ENCODE data around the gene KANSL2.
A peak's percentile ranks its signal among the peaks of the same experiment; 100 is the strongest.
"Not testable (repeated sequence)": the region's sequence is repeated elsewhere in the genome, so short reads cannot be mapped to it uniquely, and the experiment has no call there.

Gene KANSL2

GRCh38 chr12:48681710-48682532 lies at the start of gene KANSL2:
Gene KANSL2 (minus strand): TSS chr12:48682238. CDS start chr12:48681632, 606 bp downstream.
- DNase-seq = peak; percentile 99

GRCh38 chr12:48728807-48729206 lies 46.8 kb upstream of the KANSL2 start:
- DNase-seq = no peak

- not testable (repeated sequence) for DNase-seq
Observed at GRCh38 chr12:48720737-48721136, 38.7 kb upstream of the KANSL2 start.

- not testable (repeated sequence) for DNase-seq
Observed at GRCh38 chr12:48720171-48720570, 38.1 kb upstream of the KANSL2 start.

- not testable (repeated sequence) for DNase-seq
Observed at GRCh38 chr12:48719002-48719401, 37.0 kb upstream of the KANSL2 start.

GRCh38 chr12:48717252-48717695 lies 35.2 kb upstream of the KANSL2 start:
- DNase-seq = peak; percentile 27

- DNase-seq = peak; percentile 100
Observed at GRCh38 chr12:48716493-48717251, 34.6 kb upstream of the KANSL2 start, which contains the start of gene CCNT1. Gene CCNT1 (minus strand): TSS chr12:48716707. CDS start chr12:48716675, 32 bp downstream.

GRCh38 chr12:48716168-48716492 lies 34.1 kb upstream of the KANSL2 start:
- DNase-seq = no peak

- no peak for DNase-seq
Observed at GRCh38 chr12:48712209-48712608, 30.2 kb upstream of the KANSL2 start.

- DNase-seq = not testable (repeated sequence)
Observed at GRCh38 chr12:48698822-48699221, 16.8 kb upstream of the KANSL2 start.

GRCh38 chr12:48696626-48697025 lies 14.6 kb upstream of the KANSL2 start:
- DNase-seq = no peak

DNA sequence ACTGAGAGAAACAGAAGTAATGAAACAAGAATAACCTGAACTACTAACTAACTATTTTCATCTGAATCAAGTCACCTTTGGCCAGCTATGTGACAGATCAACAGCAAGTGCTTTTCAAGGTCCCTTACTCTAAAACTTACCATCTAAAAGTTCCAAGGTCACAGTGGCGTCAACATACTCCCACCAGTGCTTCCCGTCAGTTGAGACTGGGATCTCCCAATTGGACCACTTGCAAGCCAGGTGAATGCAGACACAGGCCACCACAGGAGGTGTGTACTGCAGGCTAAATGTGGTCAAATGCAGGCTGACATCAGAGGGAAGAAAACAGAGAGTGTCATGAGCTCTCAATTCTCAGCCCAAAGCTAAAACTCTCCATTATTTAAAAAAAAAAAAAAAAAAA lies 13.8 kb upstream of the KANSL2 start:
- no peak for DNase-seq

DNA sequence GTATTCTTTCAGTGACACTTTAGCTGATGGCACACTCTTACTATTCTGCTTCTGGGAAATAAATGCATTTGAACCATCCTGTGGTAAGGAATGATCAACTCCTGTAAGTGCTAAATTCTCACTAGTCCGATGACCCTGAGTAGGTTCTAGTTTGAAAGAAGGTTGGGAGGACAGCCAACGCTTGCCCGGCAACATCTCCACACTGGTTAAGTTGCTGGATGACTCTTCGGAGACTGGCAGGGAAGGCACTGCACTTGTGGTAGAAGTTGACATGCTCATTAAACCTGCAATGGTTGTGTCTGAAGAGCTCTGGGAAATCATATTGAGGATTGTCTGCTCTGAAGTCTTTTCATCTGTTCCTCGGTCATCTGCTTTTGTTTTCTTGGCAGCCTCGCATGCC lies 12.0 kb upstream of the KANSL2 start:
- DNase-seq = no peak

DNA sequence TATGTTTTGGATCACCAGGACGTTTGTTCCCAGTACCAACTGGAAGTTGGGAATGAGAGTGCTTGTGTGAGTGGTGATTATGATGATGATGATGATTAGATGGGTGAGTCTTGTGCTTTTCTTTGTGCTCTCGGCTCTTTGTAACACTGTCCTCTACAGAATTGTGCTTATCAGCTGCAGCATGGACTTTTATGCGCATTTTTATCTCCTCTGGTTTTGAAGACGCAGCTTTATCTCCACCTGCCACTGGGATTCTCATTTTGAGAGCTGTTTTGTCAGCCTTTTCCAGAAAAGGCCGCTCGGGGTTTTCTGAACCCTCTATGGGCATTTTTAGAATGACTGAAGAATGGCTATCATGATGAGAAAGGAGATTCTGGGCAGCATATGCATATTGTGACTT lies 11.5 kb upstream of the KANSL2 start:
- DNase-seq = no peak

- no peak for DNase-seq
Observed at GRCh38 chr12:48691826-48692487, 9.9 kb upstream of the KANSL2 start.

DNA sequence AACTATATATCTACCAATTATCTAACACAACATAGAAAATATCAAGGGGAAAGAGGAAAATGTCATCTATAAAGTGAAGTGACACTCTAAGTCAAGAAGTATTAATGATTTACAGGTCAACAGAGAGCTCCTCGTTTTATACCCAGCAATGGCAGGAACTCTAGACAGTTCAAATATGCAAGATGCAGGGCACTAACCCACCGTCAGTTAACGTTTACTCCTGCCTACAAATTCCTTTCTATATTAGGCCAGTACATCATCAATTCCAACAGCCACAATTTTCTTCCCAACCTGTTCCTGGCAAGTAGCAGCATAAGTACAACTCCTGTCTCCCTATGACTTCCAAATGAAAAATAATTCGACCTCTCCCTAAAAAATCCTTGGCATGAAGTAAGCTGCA lies 9.0 kb upstream of the KANSL2 start:
- no peak for DNase-seq

- DNase-seq = no peak
Observed at GRCh38 chr12:48690436-48690835, 8.4 kb upstream of the KANSL2 start.

DNA sequence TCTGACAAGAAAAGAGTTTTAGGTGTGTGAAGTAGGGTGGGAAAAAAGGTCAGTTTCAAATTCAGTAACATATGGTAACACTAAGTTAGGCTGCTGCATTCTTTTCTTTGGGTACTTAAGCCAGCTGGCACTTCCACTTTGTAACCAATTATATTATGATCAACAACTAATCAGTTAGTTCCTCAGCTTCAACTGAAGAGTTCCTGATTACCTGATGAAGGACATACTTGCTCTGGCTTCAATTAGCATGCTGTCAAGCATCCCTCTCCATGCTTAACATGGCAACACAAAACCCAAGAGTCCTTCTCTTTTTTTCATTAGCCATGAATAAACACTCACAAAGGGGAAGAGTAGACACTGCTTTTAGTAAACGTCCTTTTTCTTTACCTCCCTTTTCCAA lies 6.8 kb upstream of the KANSL2 start:
- no peak for DNase-seq

DNA sequence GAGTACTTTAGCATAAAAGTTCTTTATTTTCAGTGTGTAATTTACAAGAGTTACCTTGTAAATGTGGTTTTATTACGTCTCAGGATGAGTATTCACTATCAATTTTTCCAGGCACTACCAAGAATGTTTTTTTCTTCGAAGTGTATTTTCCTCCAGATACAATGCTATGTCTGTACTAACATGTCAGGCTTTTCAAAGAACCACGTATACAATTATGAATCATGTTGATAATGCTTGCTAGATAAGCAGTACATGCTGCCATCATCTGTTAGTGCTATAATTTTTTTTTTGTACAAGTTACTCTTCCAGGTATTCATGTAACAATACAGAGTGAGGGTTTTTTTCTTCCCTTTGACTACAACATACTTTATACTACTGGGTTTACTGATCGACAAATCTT lies 5.6 kb upstream of the KANSL2 start:
- no peak for DNase-seq

DNA sequence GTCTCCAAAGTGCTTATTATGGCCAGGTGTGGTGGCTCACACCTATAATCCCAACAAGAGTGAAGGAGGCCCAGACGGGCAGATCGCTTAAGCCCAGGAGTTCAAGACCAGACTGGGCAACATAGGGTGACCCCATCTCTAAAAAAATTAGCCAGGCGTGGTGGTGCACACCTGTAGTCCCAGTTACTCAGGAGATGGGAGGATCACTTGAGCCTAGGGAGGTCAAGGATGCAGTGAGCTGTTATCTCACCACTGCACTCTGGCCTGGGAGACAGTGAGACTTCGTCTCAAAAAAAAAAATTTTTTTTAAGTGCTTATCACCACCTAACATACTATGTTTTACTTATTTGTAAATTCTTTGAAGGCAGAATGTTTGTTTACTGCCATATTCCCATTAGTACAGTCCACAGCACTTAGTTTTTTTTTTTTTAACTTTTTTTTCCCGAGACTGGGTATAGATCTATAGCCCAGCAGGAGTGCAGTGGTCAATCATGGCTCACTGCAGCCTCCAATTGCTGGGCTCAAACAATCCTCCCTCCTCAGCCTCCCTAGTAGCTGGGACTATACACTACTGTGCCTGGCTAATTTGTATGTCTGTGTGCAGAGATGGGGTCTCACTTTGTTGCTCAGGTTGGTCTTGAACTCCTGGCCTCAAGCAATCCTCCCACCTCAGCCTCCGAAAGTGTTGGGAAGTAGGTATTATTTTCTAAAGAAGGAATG lies 4.7 kb upstream of the KANSL2 start:
- DNase-seq = no peak

- DNase-seq = no peak
Observed at GRCh38 chr12:48686037-48686595, 4.1 kb upstream of the KANSL2 start.

- no peak for DNase-seq
Observed at GRCh38 chr12:48683534-48683933, 1.5 kb upstream of the KANSL2 start.

GRCh38 chr12:48682927-48683326 lies 889 bp upstream of the KANSL2 start:
- no peak for DNase-seq

Data from NCI-H146 (cell line).